HEK293 (cell line): Measurements from ENCODE around the gene SUPT5H.

Experiments used
- GLIS2 ChIP-seq: fragments of 450-650 bp; formaldehyde crosslinking; IDR thresholded peaks from 2 replicates; pipeline ENCODE4 v1.5.1; 2016; ENCODE audit warnings: missing biosample characterization, missing genetic modification characterization
- KLF16 ChIP-seq: fragments of 450-650 bp; formaldehyde crosslinking; IDR thresholded peaks from 2 replicates; pipeline ENCODE4 v1.5.1; 2017; ENCODE audit warnings: missing biosample characterization, missing genetic modification characterization
- MZF1 ChIP-seq: fragments of 450-650 bp; formaldehyde crosslinking; IDR thresholded peaks from 2 replicates; pipeline ENCODE4 v1.5.1; 2017; ENCODE audit warnings: missing biosample characterization, missing genetic modification characterization, borderline replicate concordance
- SCRT2 ChIP-seq: fragments of 450-650 bp; formaldehyde crosslinking; IDR thresholded peaks from 2 replicates; pipeline ENCODE4 v1.5.1; 2016; ENCODE audit warnings: missing biosample characterization, missing genetic modification characterization
- TCF7L2 ChIP-seq: IDR thresholded peaks from 2 replicates; pipeline ENCODE4 v1.6.1; 2011; ENCODE audit warnings: low read depth, mild to moderate bottlenecking, inconsistent platforms, low read length, moderate library complexity, borderline replicate concordance
- ZBTB20 ChIP-seq: fragments of 450-650 bp; formaldehyde crosslinking; IDR thresholded peaks from 2 replicates; pipeline ENCODE4 v1.5.1; 2016; ENCODE audit warnings: missing biosample characterization, missing genetic modification characterization
- ZFP3 ChIP-seq: fragments of 450-650 bp; formaldehyde crosslinking; IDR thresholded peaks from 2 replicates; pipeline ENCODE4 v1.5.1; 2016; ENCODE audit warnings: low read depth, missing biosample characterization, missing genetic modification characterization
- ZNF184 ChIP-seq: fragments of 450-650 bp; IDR thresholded peaks from 2 replicates; pipeline ENCODE4 v1.5.1; 2018; ENCODE audit warnings: missing biosample characterization, mild to moderate bottlenecking, missing genetic modification characterization
- ZNF239 ChIP-seq: fragments of 450-650 bp; formaldehyde crosslinking; IDR thresholded peaks from 2 replicates; pipeline ENCODE4 v1.5.1; 2016; ENCODE audit warnings: missing biosample characterization, missing genetic modification characterization
- ZNF24 ChIP-seq: fragments of 450-650 bp; formaldehyde crosslinking; IDR thresholded peaks from 2 replicates; pipeline ENCODE4 v1.5.1; 2016; ENCODE audit warnings: missing biosample characterization, missing genetic modification characterization
- ZNF274 ChIP-seq, 2 experiments: fragments of 200-500 bp in 1 of 2; fragments of 450-650 bp in 1 of 2; sonication (Bioruptor generic) in 1 of 2; formaldehyde crosslinking in 1 of 2; IDR thresholded peaks; 2 replicates each; pipeline versions ENCODE4 v1.5.1 to v1.6.1; 2014 to 2016; ENCODE audit warnings: borderline replicate concordance in 1 of 2, inconsistent platforms in 1 of 2, low read length in 1 of 2, missing biosample characterization in 1 of 2, missing genetic modification characterization in 1 of 2
- ZNF311 ChIP-seq: fragments of 450-650 bp; formaldehyde crosslinking; IDR thresholded peaks from 2 replicates; pipeline ENCODE4 v1.5.1; 2017; ENCODE audit warnings: missing biosample characterization, missing genetic modification characterization, borderline replicate concordance
- ZNF350 ChIP-seq: fragments of 450-650 bp; formaldehyde crosslinking; IDR thresholded peaks from 2 replicates; pipeline ENCODE4 v1.5.0; 2017; ENCODE audit warnings: missing biosample characterization, mild to moderate bottlenecking, missing genetic modification characterization
- ZNF366 ChIP-seq: fragments of 450-650 bp; formaldehyde crosslinking; conservative IDR thresholded peaks from 2 replicates; pipeline ENCODE4 v1.5.1; 2016; ENCODE audit warnings: missing biosample characterization, missing genetic modification characterization
- ZNF391 ChIP-seq: fragments of 450-650 bp; formaldehyde crosslinking; IDR thresholded peaks from 2 replicates; pipeline ENCODE4 v1.5.1; 2016; ENCODE audit warnings: low read depth, missing biosample characterization, missing genetic modification characterization, borderline replicate concordance
- ZNF404 ChIP-seq: fragments of 450-650 bp; formaldehyde crosslinking; IDR thresholded peaks from 2 replicates; pipeline ENCODE4 v1.5.1; 2017; ENCODE audit warnings: missing biosample characterization, missing genetic modification characterization
- ZNF473 ChIP-seq: fragments of 450-650 bp; formaldehyde crosslinking; IDR thresholded peaks from 2 replicates; pipeline ENCODE4 v1.5.1; 2017; ENCODE audit warnings: missing biosample characterization, missing genetic modification characterization
- ZNF548 ChIP-seq: fragments of 450-650 bp; formaldehyde crosslinking; IDR thresholded peaks from 2 replicates; pipeline ENCODE4 v1.5.1; 2016; ENCODE audit warnings: missing biosample characterization, missing genetic modification characterization
- ZNF555 ChIP-seq: fragments of 450-650 bp; formaldehyde crosslinking; conservative IDR thresholded peaks from 2 replicates; pipeline ENCODE4 v1.5.1; 2017; ENCODE audit warnings: missing biosample characterization, mild to moderate bottlenecking, missing genetic modification characterization, inconsistent platforms
- ZNF558 ChIP-seq: fragments of 450-650 bp; formaldehyde crosslinking; IDR thresholded peaks from 2 replicates; pipeline ENCODE4 v1.5.1; 2016; ENCODE audit warnings: missing biosample characterization, missing genetic modification characterization
- ZNF600 ChIP-seq: fragments of 450-650 bp; formaldehyde crosslinking; IDR thresholded peaks from 2 replicates; pipeline ENCODE4 v1.5.1; 2016; ENCODE audit warnings: missing biosample characterization, missing genetic modification characterization
- ZNF677 ChIP-seq: fragments of 450-650 bp; IDR thresholded peaks from 2 replicates; pipeline ENCODE4 v1.5.0; 2018; ENCODE audit warnings: missing biosample characterization, mild to moderate bottlenecking, missing genetic modification characterization, moderate library complexity
- ZNF701 ChIP-seq: fragments of 450-650 bp; formaldehyde crosslinking; IDR thresholded peaks from 2 replicates; pipeline ENCODE4 v1.5.1; 2016; ENCODE audit warnings: missing biosample characterization, missing genetic modification characterization
- ZNF707 ChIP-seq: fragments of 450-650 bp; formaldehyde crosslinking; IDR thresholded peaks from 2 replicates; pipeline ENCODE4 v1.5.1; 2016; ENCODE audit warnings: missing biosample characterization, missing genetic modification characterization
- ZNF747 ChIP-seq: fragments of 450-650 bp; formaldehyde crosslinking; IDR thresholded peaks from 2 replicates; pipeline ENCODE4 v1.5.1; 2016; ENCODE audit warnings: missing biosample characterization, missing genetic modification characterization
- ZNF768 ChIP-seq: fragments of 450-650 bp; formaldehyde crosslinking; IDR thresholded peaks from 2 replicates; pipeline ENCODE4 v1.5.1; 2018; ENCODE audit warnings: missing biosample characterization, mild to moderate bottlenecking, missing genetic modification characterization
- ZNF785 ChIP-seq: fragments of 450-650 bp; formaldehyde crosslinking; IDR thresholded peaks from 2 replicates; pipeline ENCODE4 v1.5.1; 2016; ENCODE audit warnings: missing biosample characterization, missing genetic modification characterization
- ZNF843 ChIP-seq: fragments of 450-650 bp; formaldehyde crosslinking; IDR thresholded peaks from 2 replicates; pipeline ENCODE4 v1.5.1; 2016; ENCODE audit warnings: missing biosample characterization, missing genetic modification characterization
- ZSCAN23 ChIP-seq: fragments of 450-650 bp; formaldehyde crosslinking; IDR thresholded peaks from 2 replicates; pipeline ENCODE4 v1.5.1; 2016; ENCODE audit warnings: missing biosample characterization, missing genetic modification characterization
- TF ChIP-seq, protein P1 (sequence below): fragments of 450-650 bp; formaldehyde crosslinking; IDR thresholded peaks from 2 replicates; pipeline ENCODE4 v1.5.1; 2016; ENCODE audit warnings: missing biosample characterization, missing genetic modification characterization
- TF ChIP-seq, protein P2 (sequence below): fragments of 450-650 bp; formaldehyde crosslinking; IDR thresholded peaks from 2 replicates; pipeline ENCODE4 v1.5.1; 2016; ENCODE audit warnings: missing biosample characterization, missing genetic modification characterization
- TF ChIP-seq, protein P3 (sequence below): fragments of 450-650 bp; formaldehyde crosslinking; conservative IDR thresholded peaks from 2 replicates; pipeline ENCODE4 v1.5.1; 2016; ENCODE audit warnings: low read depth, missing biosample characterization, missing genetic modification characterization

SUPT5H gene

DNA sequence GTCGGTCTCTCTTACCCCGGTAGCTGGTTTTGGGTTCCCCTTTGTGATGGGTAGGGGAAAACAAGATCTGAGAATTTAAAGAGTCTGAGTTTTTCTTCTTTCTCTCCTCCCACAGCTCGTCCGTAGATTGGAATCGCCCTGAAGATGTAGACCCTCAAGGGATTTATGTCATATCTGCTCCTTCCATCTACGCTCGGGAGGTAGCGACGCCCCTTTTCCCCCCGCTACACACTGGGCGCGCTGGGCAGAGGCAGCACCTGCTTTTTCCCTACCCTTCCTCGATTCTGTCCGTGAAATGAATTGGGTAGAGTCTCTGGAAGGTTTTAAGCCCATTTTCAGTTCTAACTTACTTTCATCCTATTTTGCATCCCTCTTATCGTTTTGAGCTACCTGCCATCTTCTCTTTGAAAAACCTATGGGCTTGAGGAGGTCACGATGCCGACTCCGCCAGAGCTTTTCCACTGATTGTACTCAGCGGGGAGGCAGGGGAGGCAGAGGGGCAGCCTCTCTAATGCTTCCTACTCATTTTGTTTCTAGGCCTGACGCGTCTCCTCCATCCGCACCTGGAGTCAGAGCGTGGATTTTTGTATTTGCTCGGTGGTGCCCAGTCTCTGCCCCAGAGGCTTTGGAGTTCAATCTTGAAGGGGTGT is 62.5 kb downstream of the SUPT5H start (continued):
- TF ChIP-seq ZNF274 (IDR thresholded peaks at IDR 0.05; ENCODE audit: low read length) (no peak), ZNF274 (tag by site-specific recombination; IDR thresholded peaks at IDR 0.05; ENCODE audit: borderline replicate concordance) (no peak), ZNF558 (tag by site-specific recombination) (no peak), ZNF677 (tag by site-specific recombination) (no peak), ZNF707 (tag by site-specific recombination) (no peak), ZNF350 (no peak), ZNF701 (tag by site-specific recombination) (no peak), ZNF24 (tag by site-specific recombination) (no peak), ZNF747 (tag by site-specific recombination) (no peak), ZSCAN23 (no peak), SCRT2 (tag by site-specific recombination) (no peak), ZNF473 (no peak), MZF1 (no peak), ZNF311 (tag by site-specific recombination) (no peak), ZNF239 (tag by site-specific recombination) (no peak), ZNF600 (tag by site-specific recombination) (0 out of 2 replicates have a peak, but pooled peaks have one; percentile 3), KLF16 (tag by site-specific recombination) (no peak), ZNF843 (no peak), ZBTB20 (peak; percentile 33), TCF7L2 (no peak), ZNF366 (tag by site-specific recombination) (peak; percentile 43), ZNF404 (tag by site-specific recombination) (no peak), ZNF391 (tag by site-specific recombination) (no peak), GLIS2 (tag by site-specific recombination) (no peak), ZNF548 (tag by site-specific recombination) (no peak), ZNF555 (tag by site-specific recombination) (no peak), ZNF768 (tag by site-specific recombination) (no peak), ZFP3 (tag by site-specific recombination) (no peak), ZNF785 (tag by site-specific recombination) (no peak), ZNF184 (tag by site-specific recombination) (no peak)
- TF ChIP-seq, protein P1, sequence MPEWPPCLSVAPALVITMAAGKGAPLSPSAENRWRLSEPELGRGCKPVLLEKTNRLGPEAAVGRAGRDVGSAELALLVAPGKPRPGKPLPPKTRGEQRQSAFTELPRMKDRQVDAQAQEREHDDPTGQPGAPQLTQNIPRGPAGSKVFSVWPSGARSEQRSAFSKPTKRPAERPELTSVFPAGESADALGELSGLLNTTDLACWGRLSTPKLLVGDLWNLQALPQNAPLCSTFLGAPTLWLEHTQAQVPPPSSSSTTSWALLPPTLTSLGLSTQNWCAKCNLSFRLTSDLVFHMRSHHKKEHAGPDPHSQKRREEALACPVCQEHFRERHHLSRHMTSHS (tag by site-specific recombination), result no peak
- TF ChIP-seq, protein P2, sequence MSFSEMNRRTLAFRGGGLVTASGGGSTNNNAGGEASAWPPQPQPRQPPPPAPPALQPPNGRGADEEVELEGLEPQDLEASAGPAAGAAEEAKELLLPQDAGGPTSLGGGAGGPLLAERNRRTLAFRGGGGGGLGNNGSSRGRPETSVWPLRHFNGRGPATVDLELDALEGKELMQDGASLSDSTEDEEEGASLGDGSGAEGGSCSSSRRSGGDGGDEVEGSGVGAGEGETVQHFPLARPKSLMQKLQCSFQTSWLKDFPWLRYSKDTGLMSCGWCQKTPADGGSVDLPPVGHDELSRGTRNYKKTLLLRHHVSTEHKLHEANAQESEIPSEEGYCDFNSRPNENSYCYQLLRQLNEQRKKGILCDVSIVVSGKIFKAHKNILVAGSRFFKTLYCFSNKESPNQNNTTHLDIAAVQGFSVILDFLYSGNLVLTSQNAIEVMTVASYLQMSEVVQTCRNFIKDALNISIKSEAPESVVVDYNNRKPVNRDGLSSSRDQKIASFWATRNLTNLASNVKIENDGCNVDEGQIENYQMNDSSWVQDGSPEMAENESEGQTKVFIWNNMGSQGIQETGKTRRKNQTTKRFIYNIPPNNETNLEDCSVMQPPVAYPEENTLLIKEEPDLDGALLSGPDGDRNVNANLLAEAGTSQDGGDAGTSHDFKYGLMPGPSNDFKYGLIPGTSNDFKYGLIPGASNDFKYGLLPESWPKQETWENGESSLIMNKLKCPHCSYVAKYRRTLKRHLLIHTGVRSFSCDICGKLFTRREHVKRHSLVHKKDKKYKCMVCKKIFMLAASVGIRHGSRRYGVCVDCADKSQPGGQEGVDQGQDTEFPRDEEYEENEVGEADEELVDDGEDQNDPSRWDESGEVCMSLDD (tag by site-specific recombination), result no peak; the same call in 1 of the 2 replicates
- TF ChIP-seq, protein P3, sequence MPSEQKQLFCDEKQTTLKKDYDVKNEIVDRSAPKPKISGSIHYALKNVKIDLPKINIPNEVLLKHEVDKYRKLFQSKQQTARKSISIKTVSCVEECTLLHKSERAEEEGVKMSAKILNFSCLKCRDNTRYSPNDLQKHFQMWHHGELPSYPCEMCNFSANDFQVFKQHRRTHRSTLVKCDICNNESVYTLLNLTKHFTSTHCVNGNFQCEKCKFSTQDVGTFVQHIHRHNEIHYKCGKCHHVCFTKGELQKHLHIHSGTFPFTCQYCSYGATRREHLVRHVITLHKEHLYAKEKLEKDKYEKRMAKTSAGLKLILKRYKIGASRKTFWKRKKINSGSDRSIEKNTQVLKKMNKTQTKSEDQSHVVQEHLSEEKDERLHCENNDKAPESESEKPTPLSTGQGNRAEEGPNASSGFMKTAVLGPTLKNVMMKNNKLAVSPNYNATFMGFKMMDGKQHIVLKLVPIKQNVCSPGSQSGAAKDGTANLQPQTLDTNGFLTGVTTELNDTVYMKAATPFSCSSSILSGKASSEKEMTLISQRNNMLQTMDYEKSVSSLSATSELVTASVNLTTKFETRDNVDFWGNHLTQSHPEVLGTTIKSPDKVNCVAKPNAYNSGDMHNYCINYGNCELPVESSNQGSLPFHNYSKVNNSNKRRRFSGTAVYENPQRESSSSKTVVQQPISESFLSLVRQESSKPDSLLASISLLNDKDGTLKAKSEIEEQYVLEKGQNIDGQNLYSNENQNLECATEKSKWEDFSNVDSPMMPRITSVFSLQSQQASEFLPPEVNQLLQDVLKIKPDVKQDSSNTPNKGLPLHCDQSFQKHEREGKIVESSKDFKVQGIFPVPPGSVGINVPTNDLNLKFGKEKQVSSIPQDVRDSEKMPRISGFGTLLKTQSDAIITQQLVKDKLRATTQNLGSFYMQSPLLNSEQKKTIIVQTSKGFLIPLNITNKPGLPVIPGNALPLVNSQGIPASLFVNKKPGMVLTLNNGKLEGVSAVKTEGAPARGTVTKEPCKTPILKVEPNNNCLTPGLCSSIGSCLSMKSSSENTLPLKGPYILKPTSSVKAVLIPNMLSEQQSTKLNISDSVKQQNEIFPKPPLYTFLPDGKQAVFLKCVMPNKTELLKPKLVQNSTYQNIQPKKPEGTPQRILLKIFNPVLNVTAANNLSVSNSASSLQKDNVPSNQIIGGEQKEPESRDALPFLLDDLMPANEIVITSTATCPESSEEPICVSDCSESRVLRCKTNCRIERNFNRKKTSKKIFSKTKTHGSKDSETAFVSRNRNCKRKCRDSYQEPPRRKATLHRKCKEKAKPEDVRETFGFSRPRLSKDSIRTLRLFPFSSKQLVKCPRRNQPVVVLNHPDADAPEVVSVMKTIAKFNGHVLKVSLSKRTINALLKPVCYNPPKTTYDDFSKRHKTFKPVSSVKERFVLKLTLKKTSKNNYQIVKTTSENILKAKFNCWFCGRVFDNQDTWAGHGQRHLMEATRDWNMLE (tag by site-specific recombination), result no peak
